HG03108 (cell line): ENCODE measurements around the gene MIPEP.

Experiments used
- ATAC-seq: cut with Tn5 transposase; IDR thresholded peaks from one replicate; pipeline ENCODE4 v1.9.1; 2021; ENCODE audit warnings: moderate library complexity; ENCODE audit not compliant: unreplicated experiment

The MIPEP gene

DNA sequence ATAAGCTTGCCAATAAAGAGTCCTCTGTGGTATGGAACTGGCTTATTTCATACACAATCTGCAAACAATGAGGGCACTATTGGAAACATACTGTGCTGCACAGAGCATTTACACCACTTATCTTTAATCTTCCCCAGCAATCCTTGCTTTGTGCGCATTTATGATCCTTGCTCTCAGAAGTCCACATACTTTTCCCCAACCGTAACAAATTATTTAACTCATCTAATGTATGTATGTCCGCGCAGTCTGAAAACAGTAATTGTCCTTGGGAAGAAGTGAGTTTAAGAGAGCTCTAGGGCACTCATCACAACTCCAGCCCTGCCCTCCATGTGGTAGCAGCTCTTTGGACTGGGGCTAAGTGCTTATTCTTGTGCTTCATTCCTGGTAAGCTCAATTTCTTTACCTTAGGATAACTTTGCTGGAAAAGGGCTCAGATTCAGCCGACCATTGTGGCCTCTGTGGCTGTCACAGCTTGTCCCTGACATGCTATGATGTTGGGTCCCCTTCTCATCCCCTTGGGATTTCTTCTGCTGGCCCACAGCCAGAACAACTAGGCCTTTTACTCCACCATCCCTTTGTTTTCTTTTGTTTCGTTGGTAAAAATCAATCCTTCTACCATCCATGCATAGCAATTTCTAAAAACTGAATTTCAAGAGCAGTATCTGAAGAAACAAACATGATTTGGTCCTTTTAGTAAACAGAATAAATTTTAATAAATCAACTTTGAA is 166.3 kb downstream of the MIPEP start:
- no peak for ATAC-seq

DNA sequence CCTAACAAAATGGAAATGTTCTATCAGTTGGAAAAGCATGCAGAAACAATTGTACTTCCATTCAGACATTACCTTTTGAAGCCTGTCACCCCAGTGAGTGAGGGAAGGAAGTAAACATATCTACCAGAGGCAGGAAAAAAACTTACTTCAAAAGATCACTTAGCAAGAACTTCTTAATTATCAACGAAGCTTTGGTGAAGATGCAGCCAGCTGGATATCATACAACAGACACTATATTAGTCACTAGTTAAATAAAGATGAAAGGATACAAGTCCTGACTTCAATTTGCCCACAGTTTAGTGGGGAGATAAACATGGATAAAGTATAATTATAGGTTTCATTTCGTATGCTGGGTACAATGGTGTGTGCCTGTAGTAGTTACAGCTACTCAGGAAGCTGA is 170.2 kb downstream of the MIPEP start:
- ATAC-seq: no peak

- ATAC-seq: no peak
Observed at GRCh38 chr13:23716401-23716800, 172.8 kb downstream of the MIPEP start.

DNA sequence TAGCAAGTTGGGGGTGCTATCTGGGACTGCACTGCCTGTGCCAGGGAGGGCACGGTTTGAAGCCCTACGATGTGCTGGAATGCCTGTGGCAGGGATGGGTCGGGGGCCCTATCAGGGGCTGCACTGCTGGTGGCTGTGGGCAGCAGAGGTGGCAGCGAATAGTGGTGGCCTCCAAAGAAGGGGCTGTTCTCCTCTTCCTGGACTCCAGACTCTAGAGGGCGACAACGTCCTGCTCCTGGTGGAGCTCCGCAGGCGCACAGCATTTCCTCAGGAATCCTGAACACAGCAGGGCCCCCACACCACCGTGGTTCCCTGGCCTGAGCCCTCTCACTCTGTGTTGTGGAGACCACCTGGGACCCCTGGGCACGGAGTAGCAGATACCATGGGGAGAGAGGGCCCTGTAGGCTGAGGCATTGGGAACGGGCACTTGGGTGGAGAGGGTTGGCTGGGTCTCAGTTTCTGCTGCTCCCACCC is 173.4 kb downstream of the MIPEP start:
- no peak for ATAC-seq

DNA sequence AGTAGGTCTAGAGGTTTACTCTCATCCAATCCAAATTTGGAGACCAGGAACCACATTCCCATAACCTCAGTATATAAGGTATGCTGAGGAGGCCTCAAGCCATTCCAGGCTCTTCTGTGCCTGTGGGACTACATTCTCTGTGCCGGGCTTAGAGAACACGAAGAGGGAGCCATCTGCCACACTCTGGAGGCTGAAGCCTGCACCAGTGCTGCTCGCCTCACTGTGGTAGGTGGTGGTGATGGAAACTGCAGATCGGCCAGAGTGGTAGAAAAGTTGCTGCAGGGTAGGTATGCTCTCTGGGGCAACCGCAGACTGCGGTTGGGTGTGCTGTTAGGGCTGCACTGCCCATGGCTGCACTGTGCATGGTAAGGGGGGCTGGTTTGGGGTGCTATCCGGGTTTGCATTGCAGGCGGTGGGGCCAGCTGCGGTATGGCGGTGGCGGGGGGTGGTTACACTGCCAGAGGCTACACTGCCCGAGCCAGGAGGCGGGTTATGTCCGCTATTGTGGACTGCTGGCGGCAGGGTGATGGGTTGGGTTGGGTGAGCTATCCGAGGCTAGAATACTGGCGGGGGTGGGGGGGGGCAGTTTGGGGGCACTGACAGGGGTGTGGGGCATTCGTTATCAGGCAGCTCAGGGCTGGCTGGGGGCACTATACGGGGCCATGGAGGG is 174.0 kb downstream of the MIPEP start:
- no peak for ATAC-seq

DNA sequence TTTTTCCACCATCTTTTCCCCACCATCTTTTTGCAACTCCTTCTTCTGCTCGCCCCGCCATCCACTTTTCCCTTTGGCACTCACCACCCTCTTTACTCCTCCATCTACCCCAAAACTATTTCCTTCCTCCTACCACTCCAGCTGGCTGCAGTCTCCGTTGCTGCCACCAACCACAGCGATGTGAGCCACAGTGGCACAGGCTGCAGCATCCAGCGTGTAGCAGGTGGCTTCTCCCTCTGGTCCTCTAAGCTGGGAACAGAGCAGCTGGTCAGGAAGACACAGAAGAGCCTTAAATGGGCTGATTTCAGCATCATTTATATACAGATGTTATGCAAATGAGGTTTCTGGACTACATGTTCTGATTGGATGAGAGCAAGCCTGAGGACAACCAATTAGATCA is 174.5 kb downstream of the MIPEP start:
- ATAC-seq: no peak

GRCh38 chr13:23711355-23711754 is 177.8 kb downstream of the MIPEP start:
- ATAC-seq: no peak

GRCh38 chr13:23710366-23710765 is 178.8 kb downstream of the MIPEP start:
- no peak for ATAC-seq

DNA sequence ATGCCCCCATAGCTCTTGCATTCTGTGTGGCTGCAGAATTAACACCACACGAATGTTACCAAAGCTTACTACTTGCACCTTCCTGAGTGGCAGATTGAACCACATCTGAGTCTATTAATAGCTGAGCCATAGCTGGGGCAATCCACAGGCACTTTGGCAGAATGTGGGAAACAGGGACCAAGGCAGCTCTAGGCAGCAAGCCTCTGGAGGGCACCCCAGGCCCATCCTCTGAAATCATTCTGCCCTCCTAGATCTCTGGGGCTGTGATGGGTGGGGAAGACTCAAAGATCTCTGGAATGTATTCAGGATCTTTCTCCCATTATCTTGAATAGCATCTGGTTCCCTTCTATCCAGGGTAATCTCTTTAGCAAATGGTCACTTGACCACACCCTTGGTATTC is 179.7 kb downstream of the MIPEP start:
- no peak for ATAC-seq

GRCh38 chr13:23707674-23708073 is 181.5 kb downstream of the MIPEP start:
- ATAC-seq: no peak

- ATAC-seq: no peak
Observed at GRCh38 chr13:23705583-23705982, 183.6 kb downstream of the MIPEP start.

DNA sequence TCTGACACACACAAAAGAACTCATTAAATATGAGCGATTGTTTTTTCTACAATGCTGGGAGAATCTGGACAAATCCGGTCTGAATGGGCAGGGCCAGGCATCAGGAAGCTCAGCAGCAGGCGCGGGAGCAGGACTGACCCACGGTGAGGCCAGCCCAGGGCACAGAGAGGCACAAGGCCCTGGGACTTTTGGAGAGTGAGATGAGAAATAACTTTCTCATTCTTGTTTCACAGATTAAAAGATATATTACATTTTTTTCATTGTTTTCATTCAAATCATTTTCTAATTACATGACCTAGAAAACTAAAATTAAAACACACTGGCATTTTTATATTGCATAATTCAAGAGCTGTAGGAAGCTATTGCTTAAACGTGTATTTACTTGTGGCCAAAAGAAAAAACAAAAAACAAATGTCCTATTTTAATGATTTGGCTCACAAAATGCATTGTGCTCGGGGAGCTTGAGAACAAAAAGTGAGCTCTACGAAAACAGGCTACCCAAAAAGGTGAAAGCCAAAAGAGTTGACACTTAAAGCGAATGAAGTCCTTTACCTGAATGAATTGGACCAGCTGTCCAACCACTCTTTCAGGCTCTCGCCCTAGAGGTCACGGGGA is 185.8 kb downstream of the MIPEP start:
- ATAC-seq: no peak

GRCh38 chr13:23701636-23702035 is 187.6 kb downstream of the MIPEP start:
- no peak for ATAC-seq

GRCh38 chr13:23701186-23701585 is 188.0 kb downstream of the MIPEP start:
- no peak for ATAC-seq

- no peak for ATAC-seq
Observed at GRCh38 chr13:23699271-23699670, 189.9 kb downstream of the MIPEP start.

GRCh38 chr13:23697772-23698313 is 191.4 kb downstream of the MIPEP start:
- no peak for ATAC-seq

DNA sequence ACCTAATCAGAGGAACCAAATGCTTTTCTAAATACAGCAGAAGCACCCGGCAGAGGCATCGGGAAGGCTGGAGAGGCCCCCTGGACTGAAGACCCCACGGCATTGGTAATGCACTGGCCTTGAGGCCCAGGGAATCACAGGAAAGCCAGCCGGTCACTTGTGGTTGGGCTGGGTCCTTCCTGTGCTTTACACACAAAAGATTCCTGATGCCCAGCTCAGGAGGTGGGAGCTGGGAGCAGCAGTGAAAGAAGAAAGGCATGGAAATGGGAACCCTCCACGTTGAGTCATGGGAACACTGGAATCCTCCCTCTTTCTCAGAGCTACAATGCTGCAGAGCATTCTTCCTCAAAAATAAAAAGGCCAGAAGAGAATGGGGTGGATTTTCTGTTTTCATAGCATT is 192.6 kb downstream of the MIPEP start:
- no peak for ATAC-seq

DNA sequence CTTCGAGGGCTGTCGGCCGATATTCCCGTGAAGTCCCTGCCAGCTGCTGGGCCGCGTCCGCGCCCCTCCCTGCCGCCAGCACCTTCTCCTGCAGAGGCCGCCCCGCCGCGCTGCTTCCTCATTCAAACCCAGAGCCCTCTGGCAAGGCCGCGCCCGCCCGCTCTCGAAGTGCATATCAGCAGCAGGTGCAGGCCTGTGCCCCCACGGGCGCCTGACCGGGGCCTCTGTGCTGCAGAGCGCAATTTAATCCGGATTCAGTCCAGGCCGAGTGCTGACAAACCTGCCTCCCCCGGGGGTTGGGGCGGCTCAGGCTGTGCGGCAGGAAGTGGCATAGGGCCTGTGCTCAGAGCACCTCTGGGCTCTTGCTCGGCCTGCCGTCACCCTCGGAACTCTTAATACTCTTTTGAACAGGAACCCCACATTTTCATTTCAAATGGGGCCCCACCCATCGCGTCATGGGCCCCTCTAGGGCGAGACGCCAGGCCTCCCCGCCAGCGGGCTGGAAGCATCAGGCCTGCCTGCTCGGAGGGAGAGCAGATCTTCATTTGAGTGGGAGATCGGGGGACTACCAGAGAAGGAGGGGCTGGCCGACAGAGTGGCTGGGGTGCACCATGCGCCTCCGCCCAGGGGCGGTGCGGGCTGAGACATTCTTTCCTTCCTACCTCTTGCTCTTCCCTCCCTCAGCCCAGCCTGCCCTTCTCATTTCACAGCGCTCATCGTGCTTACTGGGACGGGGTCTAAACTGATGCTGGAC is 193.3 kb downstream of the MIPEP start:
- ATAC-seq: peak; percentile 91

DNA sequence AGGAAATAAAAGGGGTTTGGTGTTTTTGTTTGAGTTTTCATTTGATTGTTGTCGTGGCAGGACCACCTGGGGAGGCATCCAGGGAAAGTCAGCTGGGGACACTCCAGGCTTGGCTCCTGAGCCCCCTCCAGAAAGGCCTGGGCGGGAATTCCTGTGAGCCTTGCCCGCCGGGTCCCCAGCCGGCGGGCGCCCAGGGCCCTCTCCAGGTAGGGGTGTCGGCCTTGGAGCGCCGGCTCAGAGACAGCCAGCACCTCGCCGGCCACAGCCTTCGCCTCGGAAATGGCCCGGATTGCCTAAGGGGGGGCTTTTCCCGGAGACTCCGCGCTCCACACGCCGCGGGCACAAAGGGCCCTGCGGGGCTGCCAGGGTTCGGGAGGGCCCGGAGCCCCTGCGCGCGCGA is 194.0 kb downstream of the MIPEP start:
- ATAC-seq: no peak

DNA sequence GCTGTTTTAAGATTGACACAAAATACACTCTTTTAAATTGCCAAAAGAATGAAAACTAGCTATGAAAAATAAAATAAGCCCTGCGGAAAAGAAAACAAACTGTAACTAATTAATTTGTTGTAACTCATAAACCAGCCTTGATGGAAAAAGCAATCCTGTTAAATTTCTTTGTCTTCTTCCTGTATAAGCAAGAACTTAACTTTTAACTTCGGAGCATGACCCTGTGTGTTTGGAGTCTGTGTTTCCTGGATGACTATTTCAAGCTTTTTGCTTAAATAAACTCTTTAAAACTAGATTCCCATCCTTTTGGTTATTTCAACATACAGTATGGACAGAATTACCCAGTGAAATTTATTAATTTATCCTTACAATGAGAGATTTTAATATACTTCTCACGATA is 196.4 kb downstream of the MIPEP start:
- no peak for ATAC-seq

DNA sequence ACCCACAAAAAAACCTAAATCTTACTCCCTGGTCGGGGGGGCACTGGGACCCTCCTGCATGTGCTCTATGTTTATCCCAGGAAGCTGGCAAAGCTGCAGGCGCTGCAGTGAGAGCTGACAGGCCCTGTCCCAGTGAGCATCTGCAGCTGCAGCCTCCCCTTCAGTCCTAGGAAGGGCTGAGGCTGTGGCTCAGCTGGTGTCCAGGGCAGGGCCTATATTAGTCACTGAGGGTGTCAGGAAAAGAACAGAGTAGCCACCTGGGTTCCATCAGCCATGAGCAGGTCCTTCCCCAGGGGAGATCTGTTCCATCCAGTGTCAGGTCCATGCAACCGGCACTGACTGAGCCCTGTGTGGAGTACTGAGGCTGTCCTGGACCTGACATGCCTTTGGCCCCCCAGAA is 198.5 kb downstream of the MIPEP start:
- ATAC-seq: no peak
